Liver (tissue), 3 donors: ENCODE results near the gene ZMYM4.

ENCODE experiments used
- CTCF ChIP-seq: fragments of 150-350 bp; IDR thresholded peaks from 2 replicates; pipeline ENCODE4 v1.5.1; 2017; ENCODE audit warnings: improper control_type of control experiment, low read depth, low read length; ENCODE audit not compliant: missing input control
- GABPA ChIP-seq, 2 donors: IDR thresholded peaks in 1 of 2; conservative IDR thresholded peaks in 1 of 2; 2 replicates each; pipeline ENCODE4 v1.6.1; 2016; ENCODE audit warnings: antibody characterized with exemption in 2 of 2, mild to moderate bottlenecking in 1 of 2, moderate library complexity in 1 of 2
- JUND ChIP-seq, 2 donors: IDR thresholded peaks; 2 replicates each; pipeline ENCODE4 v1.6.1; 2016; ENCODE audit warnings: antibody characterized with exemption in 2 of 2
- NR2F2 ChIP-seq: IDR thresholded peaks from 2 replicates; pipeline ENCODE4 v1.6.1; 2016; ENCODE audit warnings: antibody characterized with exemption
- RXRA ChIP-seq, 2 donors: IDR thresholded peaks; 2 replicates each; pipeline ENCODE4 v1.6.1; 2017 to 2018; ENCODE audit warnings: antibody characterized with exemption in 2 of 2, mild to moderate bottlenecking in 1 of 2
- TAF1 ChIP-seq: conservative IDR thresholded peaks from 2 replicates; pipeline ENCODE4 v1.6.1; 2016; ENCODE audit warnings: antibody characterized with exemption, mild to moderate bottlenecking
- YY1 ChIP-seq: IDR thresholded peaks from 2 replicates; pipeline ENCODE4 v1.6.1; 2016; ENCODE audit warnings: antibody characterized with exemption, mild to moderate bottlenecking
- ZBTB33 ChIP-seq: IDR thresholded peaks from 2 replicates; pipeline ENCODE4 v1.6.1; 2016; ENCODE audit warnings: antibody characterized with exemption
- donor health status: healthy.
- donor health status: healthy.

- no peak for TF ChIP-seq CTCF
- TF ChIP-seq ZBTB33, result no peak
- TF ChIP-seq JUND (IDR thresholded peaks at IDR 0.05), result peak in 1 of 2 donors; percentile 46
- no peak for TF ChIP-seq RXRA (IDR thresholded peaks at IDR 0.05)
- TF ChIP-seq TAF1, result no peak
- no peak for TF ChIP-seq NR2F2
- TF ChIP-seq YY1, result peak; percentile 37
- TF ChIP-seq GABPA (IDR thresholded peaks at IDR 0.05 in 1 of 2, conservative IDR thresholded peaks at IDR 0.05 in 1 of 2), result no peak
These were observed 186.1 kb downstream of the ZMYM4 start for GRCh38 chr1:35454616-35455015.
